GM18508 (cell line): ENCODE measurements around the gene ADSS1.

Source experiments
- ATAC-seq: cut with Tn5 transposase; IDR thresholded peaks from one replicate; pipeline ENCODE4 v1.9.1; 2021; ENCODE audit warnings: moderate number of reproducible peaks; ENCODE audit not compliant: insufficient read depth, unreplicated experiment

ADSS1 gene

GRCh38 chr14:104729835-104730181, 5.8 kb downstream of the ADSS1 start:
- no peak for ATAC-seq

- no peak for ATAC-seq
Measured at GRCh38 chr14:104730487-104730886, 6.5 kb downstream of the ADSS1 start.

GRCh38 chr14:104731320-104732294, 7.6 kb downstream of the ADSS1 start:
- ATAC-seq: no peak

- no peak for ATAC-seq
Measured at GRCh38 chr14:104732355-104732804, 8.4 kb downstream of the ADSS1 start.

GRCh38 chr14:104732931-104733681, 9.1 kb downstream of the ADSS1 start:
- ATAC-seq: no peak

- no peak for ATAC-seq
Measured at GRCh38 chr14:104734051-104734587, 10.1 kb downstream of the ADSS1 start.

- no peak for ATAC-seq
Measured at GRCh38 chr14:104734601-104734990, 10.6 kb downstream of the ADSS1 start.

- ATAC-seq: no peak
Measured at GRCh38 chr14:104734991-104735779, 11.2 kb downstream of the ADSS1 start.

GRCh38 chr14:104735830-104736642, 12.0 kb downstream of the ADSS1 start:
- no peak for ATAC-seq

- no peak for ATAC-seq
Measured at GRCh38 chr14:104738375-104739019, 14.5 kb downstream of the ADSS1 start.

- no peak for ATAC-seq
Measured at GRCh38 chr14:104739026-104739425, 15.0 kb downstream of the ADSS1 start.

GRCh38 chr14:104739546-104740516, 15.8 kb downstream of the ADSS1 start:
- ATAC-seq: no peak

GRCh38 chr14:104741108-104741802, 17.2 kb downstream of the ADSS1 start:
- ATAC-seq: no peak

- ATAC-seq: no peak
Measured at GRCh38 chr14:104741803-104742251, 17.8 kb downstream of the ADSS1 start.

- no peak for ATAC-seq
Measured at GRCh38 chr14:104742586-104743455, 18.8 kb downstream of the ADSS1 start.
